Gastroesophageal sphincter (tissue), 4 donors: Measurements from ENCODE around the gene SNHG17. TPM values are rescaled to one million over a fixed set of nuclear protein-coding genes. Genes with fewer than 3 reads are reported as not detected.
"Not testable (repeated sequence)": the region's sequence is repeated elsewhere in the genome, so short reads cannot be mapped to it uniquely, and the experiment has no call there.

Source experiments
- ATAC-seq: fragments of 150-250 bp; one replicate; pipeline ENCODE4 v1.9.1; 2016; ENCODE audit warnings: mild to moderate bottlenecking, moderate library complexity
- H3K27ac ChIP-seq, 4 donors: fragments of 200-600 bp; sonication (generic) in 3 of 4; 1 replicate in 3 of 4; 2 replicates in 1 of 4; pipeline ENCODE4 v1.5.1; 2016 to 2019
- H3K27me3 ChIP-seq: fragments of 200-600 bp; sonication (generic); one replicate; pipeline ENCODE4 v1.5.1; 2019
- H3K36me3 ChIP-seq, 2 donors: fragments of 200-600 bp; sonication (generic); one replicate each; pipeline ENCODE4 v1.5.1; 2019; ENCODE audit warnings: control low read depth in 1 of 2
- H3K4me1 ChIP-seq, 3 donors: fragments of 200-600 bp; sonication (generic); 1 replicate in 2 of 3; 2 replicates in 1 of 3; pipeline ENCODE4 v1.5.1; 2016 to 2019; ENCODE audit warnings: control low read depth in 2 of 3
- H3K4me3 ChIP-seq, 2 donors: fragments of 200-600 bp; sonication (generic); one replicate each; pipeline ENCODE4 v1.5.1; 2019; ENCODE audit warnings: mild to moderate bottlenecking in 1 of 2, moderate library complexity in 1 of 2
- H3K9me3 ChIP-seq, 3 donors: fragments of 200-600 bp; sonication (generic); one replicate each; pipeline ENCODE4 v1.5.1; 2017 to 2019; ENCODE audit warnings: control low read depth in 2 of 3
- EP300 ChIP-seq: sonication (generic); formaldehyde crosslinking; IDR thresholded peaks from one replicate; pipeline ENCODE4 v1.6.1; 2017; ENCODE audit warnings: antibody characterized with exemption, mild to moderate bottlenecking
- POLR2A ChIP-seq, 2 donors: fragments of 450-650 bp; IDR thresholded peaks; one replicate each; pipeline ENCODE4 v1.6.1; 2017; ENCODE audit warnings: antibody characterized with exemption in 2 of 2, mild to moderate bottlenecking in 2 of 2, moderate library complexity in 1 of 2
- POLR2AphosphoS5 ChIP-seq: sonication (generic); formaldehyde crosslinking; IDR thresholded peaks from one replicate; pipeline ENCODE4 v1.6.1; 2017; ENCODE audit warnings: antibody characterized with exemption
- WGBS, 2 donors: methylation state at CpG; one replicate each; pipeline ENCODE4 v1.1.5; 2018; ENCODE audit warnings: low coverage in 1 of 2; 5-methylcytosine and 5-hydroxymethylcytosine counted together
- total RNA-seq, 4 donors: library from RNA; depleted of rRNA; stranded (reverse); fragments of >200 nt; gene quantifications; one replicate each; pipeline ENCODE4 v1.1.0, GENCODE V29; 2016
- TF ChIP-seq, protein P1 (sequence below), 4 experiments: fragments of 200-600 bp in 2 of 4; fragments of 450-650 bp in 2 of 4; sonication (generic) in 1 of 4; IDR thresholded peaks; one replicate each; pipeline ENCODE4 v1.5.1; 2017 to 2019; ENCODE audit warnings: antibody characterized with exemption in 4 of 4, mild to moderate bottlenecking in 2 of 4, moderate library complexity in 2 of 4

The SNHG17 gene
- total RNA-seq, 4 donors from 2014 or later, result 6.7 to 26.5 (median 11.1) TPM

DNA sequence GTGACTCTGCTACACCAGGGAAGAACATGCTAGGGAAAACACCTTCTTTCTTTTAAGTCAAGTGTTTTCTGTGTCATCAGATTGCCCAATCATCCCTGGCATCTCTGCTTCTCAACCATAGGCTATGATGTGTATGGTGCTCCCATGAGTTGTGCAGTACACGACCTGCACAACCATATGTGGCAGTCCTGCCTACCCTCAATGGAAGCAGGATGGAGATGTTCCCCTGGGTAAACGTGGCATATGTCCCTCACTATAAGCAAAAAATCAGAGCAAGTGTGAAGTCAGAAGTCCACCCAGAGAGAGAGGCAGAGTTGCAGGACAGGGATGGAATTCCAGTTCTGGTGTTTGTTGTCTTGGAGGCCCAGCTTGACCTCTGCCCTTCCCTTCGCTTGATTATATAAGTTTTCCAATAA is 10.3 kb upstream of the SNHG17 start:
- no peaks in the 10 kb centered on the region for H3K27me3 ChIP-seq
- no peak for ATAC-seq
- peaks cover 0 to 25% (median 4%) of the 10 kb centered on the region in 3 donors for H3K4me1 ChIP-seq
- H3K36me3 ChIP-seq, result peaks cover 0 to 26% of the 10 kb centered on the region in 2 donors
- WGBS, 2 donors, result 84 to 92% methylated on average over 1 to 3 of the region's 3 CpGs
- no peak overlapping the region for H3K27ac ChIP-seq
- TF ChIP-seq EP300 (no peak), POLR2A (IDR thresholded peaks at IDR 0.05) (no peak), POLR2AphosphoS5 (no peak)
- TF ChIP-seq, protein P1, sequence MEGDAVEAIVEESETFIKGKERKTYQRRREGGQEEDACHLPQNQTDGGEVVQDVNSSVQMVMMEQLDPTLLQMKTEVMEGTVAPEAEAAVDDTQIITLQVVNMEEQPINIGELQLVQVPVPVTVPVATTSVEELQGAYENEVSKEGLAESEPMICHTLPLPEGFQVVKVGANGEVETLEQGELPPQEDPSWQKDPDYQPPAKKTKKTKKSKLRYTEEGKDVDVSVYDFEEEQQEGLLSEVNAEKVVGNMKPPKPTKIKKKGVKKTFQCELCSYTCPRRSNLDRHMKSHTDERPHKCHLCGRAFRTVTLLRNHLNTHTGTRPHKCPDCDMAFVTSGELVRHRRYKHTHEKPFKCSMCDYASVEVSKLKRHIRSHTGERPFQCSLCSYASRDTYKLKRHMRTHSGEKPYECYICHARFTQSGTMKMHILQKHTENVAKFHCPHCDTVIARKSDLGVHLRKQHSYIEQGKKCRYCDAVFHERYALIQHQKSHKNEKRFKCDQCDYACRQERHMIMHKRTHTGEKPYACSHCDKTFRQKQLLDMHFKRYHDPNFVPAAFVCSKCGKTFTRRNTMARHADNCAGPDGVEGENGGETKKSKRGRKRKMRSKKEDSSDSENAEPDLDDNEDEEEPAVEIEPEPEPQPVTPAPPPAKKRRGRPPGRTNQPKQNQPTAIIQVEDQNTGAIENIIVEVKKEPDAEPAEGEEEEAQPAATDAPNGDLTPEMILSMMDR (IDR thresholded peaks at IDR 0.05), result no peak
- H3K9me3 ChIP-seq, result no peaks in the 10 kb centered on the region
- no peak overlapping the region for H3K4me3 ChIP-seq

DNA sequence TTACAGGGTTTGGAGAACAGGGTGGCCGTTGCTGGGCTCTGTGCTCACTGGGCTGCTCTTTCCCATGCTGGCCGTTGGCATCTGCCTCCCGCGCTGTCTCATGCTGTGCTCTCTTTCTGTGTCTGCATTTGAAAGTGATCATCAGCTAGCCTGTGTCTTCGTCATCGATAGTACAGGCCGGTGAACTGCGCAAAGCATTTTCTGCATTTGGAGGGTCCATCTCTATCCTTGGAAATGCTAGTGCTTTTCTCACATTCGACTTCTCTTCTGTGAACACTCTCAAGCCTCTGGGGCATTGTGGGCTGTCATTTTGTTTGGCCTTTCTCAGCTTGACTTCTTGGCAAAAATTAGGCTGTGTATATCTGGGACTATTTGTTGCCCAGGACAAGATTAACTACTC is 6.8 kb upstream of the SNHG17 start:
- Histone ChIP-seq H3K4me1 (peaks cover 0 to 11% (median 0%) of the 10 kb centered on the region in 3 donors), H3K4me3 (no peak overlapping the region), H3K36me3 (no peaks in the 10 kb centered on the region), H3K9me3 (no peaks in the 10 kb centered on the region), H3K27me3 (no peaks in the 10 kb centered on the region), H3K27ac (no peak overlapping the region)
- no peak for ATAC-seq
- no peak for TF ChIP-seq POLR2AphosphoS5
- TF ChIP-seq, protein P1 (IDR thresholded peaks at IDR 0.05), result no peak
- TF ChIP-seq POLR2A (IDR thresholded peaks at IDR 0.05), result no peak
- no peak for TF ChIP-seq EP300
- WGBS, 2 donors, result 48% methylated on average over 7 to 9 of the region's 9 CpGs

DNA sequence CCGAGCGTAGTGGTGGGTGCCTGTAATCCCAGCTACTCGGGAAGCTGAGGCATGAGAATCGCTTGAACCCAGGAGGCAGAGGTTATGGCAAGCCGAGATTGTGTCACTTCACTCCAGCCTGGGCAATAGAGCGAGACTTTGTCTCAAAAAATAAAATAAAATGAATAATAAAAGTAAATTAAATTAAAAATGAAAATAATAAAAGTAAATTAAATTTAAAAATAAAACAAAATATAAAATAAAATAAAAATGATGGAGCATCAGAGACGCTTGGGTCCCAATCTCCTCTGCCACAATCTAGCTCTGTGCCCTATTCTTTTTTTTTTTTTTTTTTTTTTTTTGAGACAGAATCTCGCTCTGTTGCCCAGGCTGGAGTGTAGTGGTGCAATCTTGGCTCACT is 6.0 kb upstream of the SNHG17 start:
- ATAC-seq, H3K4me1 ChIP-seq, H3K9me3 ChIP-seq, H3K36me3 ChIP-seq, H3K27me3 ChIP-seq, H3K4me3 ChIP-seq, H3K27ac ChIP-seq: not testable (repeated sequence)
- 85 to 92% methylated on average over 8 of the region's 8 CpGs for WGBS, 2 donors

DNA sequence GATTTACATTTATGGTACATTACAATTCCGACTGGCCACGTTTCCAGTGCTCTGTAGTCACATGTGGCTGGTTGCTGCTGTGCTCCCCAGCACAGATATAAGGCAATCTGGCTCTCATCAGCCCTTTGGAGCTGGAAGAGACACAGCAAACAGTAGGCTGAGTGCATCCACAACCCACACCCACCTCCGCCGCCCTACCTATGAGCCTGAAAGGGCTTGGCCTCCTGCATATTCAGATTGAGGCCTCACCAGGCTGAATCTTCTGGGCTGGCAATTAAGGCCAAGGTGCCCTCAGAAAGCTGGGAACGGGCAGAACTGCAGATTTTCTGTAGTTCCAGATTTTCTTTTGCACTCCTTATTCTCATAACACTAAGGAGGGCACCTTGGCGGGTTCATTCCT is 2.7 kb upstream of the SNHG17 start:
- no peak for ATAC-seq

DNA sequence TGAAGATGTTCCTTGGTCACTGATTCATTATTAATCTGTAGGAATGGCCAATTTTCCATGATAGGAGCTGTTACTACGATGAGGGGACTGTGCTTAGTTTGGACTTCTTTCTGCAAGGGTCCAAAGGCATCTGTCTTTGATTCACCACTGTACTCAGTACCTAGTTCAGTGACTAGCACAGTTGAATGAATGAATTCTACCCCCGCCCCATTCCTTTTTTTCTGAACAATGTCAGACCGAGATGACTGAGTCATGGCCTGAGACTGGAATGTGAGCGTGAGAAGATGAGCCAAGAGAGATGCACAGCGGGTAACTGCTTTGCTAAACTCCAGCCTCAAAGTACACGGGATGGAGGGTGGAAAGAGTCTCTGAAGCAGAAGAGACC is 419 bp upstream of the SNHG17 start:
- H3K27me3 ChIP-seq, result no peaks in the 10 kb centered on the region
- peaks cover 0 to 11% (median 0%) of the 10 kb centered on the region in 3 donors for H3K9me3 ChIP-seq
- H3K36me3 ChIP-seq, result peaks cover 0 to 34% of the 10 kb centered on the region in 2 donors
- no peak for TF ChIP-seq POLR2AphosphoS5
- TF ChIP-seq POLR2A (IDR thresholded peaks at IDR 0.05), result no peak
- H3K4me1 ChIP-seq, result peaks cover 0 to 37% (median 9%) of the 10 kb centered on the region in 3 donors
- ATAC-seq, result no peak
- WGBS, 2 donors, result 55 to 90% methylated on average over 2 of the region's 6 CpGs
- H3K27ac ChIP-seq, result peak overlapping the region in 1 of 4 donors; percentile 87
- H3K4me3 ChIP-seq, result peak overlapping the region in 1 of 2 donors; percentile 72

More for the DNA sequence above, 2.7 kb upstream of the SNHG17 start:
- Histone ChIP-seq H3K9me3 (no peaks in the 10 kb centered on the region), H3K4me3 (no peak overlapping the region), H3K27ac (no peak overlapping the region), H3K4me1 (peaks cover 0 to 22% (median 9%) of the 10 kb centered on the region in 3 donors), H3K27me3 (no peaks in the 10 kb centered on the region), H3K36me3 (peaks cover 0 to 11% of the 10 kb centered on the region in 2 donors)
- WGBS, 2 donors, result 58 to 69% methylated on average over 4 of the region's 6 CpGs
- TF ChIP-seq POLR2A (IDR thresholded peaks at IDR 0.05) (no peak), POLR2AphosphoS5 (no peak), EP300 (no peak)
- TF ChIP-seq, protein P1 (IDR thresholded peaks at IDR 0.05), result no peak

DNA sequence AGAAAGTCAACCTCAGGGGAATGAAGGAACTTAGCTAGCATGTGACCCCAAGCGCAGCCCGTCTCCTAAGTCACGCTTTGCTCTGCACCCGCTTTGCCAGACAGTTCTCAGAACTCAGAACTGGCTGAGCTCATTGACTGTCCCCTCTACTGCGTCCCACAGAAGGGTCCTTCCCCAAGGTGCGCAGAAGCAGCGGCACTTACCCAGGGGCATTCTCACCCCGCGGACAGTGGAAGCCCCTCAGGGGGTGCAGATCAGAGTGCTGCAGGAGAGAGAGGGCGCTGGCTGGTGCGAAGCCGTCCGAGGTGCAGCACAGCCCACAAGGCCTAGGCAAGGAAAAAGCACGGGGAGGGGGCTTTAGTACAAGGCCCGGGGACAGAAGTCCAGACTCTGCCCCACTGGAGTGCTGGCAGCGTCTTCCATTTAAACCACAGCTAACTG is 807 bp downstream of the SNHG17 start:
- H3K4me1 ChIP-seq, result peaks cover 0 to 37% (median 9%) of the 10 kb centered on the region in 3 donors
- 20 to 22% methylated on average over 1 to 7 of the region's 16 CpGs for WGBS, 2 donors
- ATAC-seq, result peak; percentile 6
- peak overlapping the region; percentile 43 to 72 for H3K4me3 ChIP-seq
- TF ChIP-seq, protein P1 (IDR thresholded peaks at IDR 0.05), result no peak
- TF ChIP-seq POLR2A (IDR thresholded peaks at IDR 0.05), result no peak
- no peak for TF ChIP-seq EP300
- TF ChIP-seq POLR2AphosphoS5, result no peak
- peak overlapping the region; percentile 65 to 88 (median 87) for H3K27ac ChIP-seq
- peaks cover 0 to 46% of the 10 kb centered on the region in 2 donors for H3K36me3 ChIP-seq
- no peaks in the 10 kb centered on the region for H3K27me3 ChIP-seq
- peaks cover 0 to 11% (median 0%) of the 10 kb centered on the region in 3 donors for H3K9me3 ChIP-seq
